HG03095 (cell line): ENCODE data around the gene CLHC1.
"Not testable (repeated sequence)": the region's sequence is repeated elsewhere in the genome, so short reads cannot be mapped to it uniquely, and the experiment has no call there.

Experiments used
- ATAC-seq: cut with Tn5 transposase; IDR thresholded peaks from one replicate; pipeline ENCODE4 v1.9.1; 2021; ENCODE audit warnings: moderate library complexity; ENCODE audit not compliant: unreplicated experiment

The CLHC1 gene

GRCh38 chr2:55154525-55155030 lies 77.5 kb downstream of the CLHC1 start:
- ATAC-seq = no peak

- no peak for ATAC-seq
Observed at GRCh38 chr2:55153584-55154299, 78.4 kb downstream of the CLHC1 start.

GRCh38 chr2:55152475-55153412 lies 79.3 kb downstream of the CLHC1 start:
- ATAC-seq = no peak

GRCh38 chr2:55151733-55152433 lies 80.2 kb downstream of the CLHC1 start:
- no peak for ATAC-seq

GRCh38 chr2:55150834-55151233 lies 81.3 kb downstream of the CLHC1 start:
- ATAC-seq = peak; percentile 87

GRCh38 chr2:55148269-55148668 lies 83.8 kb downstream of the CLHC1 start:
- ATAC-seq = no peak

GRCh38 chr2:55147531-55147930 lies 84.6 kb downstream of the CLHC1 start:
- ATAC-seq = no peak

- ATAC-seq = no peak
Observed at GRCh38 chr2:55147041-55147440, 85.1 kb downstream of the CLHC1 start.

- ATAC-seq = no peak
Observed at GRCh38 chr2:55146263-55146662, 85.8 kb downstream of the CLHC1 start.

GRCh38 chr2:55144922-55145820 lies 86.9 kb downstream of the CLHC1 start:
- no peak for ATAC-seq

GRCh38 chr2:55143706-55144105 lies 88.4 kb downstream of the CLHC1 start:
- ATAC-seq = not testable (repeated sequence)

- no peak for ATAC-seq
Observed at GRCh38 chr2:55142518-55142917, 89.6 kb downstream of the CLHC1 start.

GRCh38 chr2:55141572-55142413 lies 90.3 kb downstream of the CLHC1 start:
- ATAC-seq = no peak

GRCh38 chr2:55140316-55141219 lies 91.5 kb downstream of the CLHC1 start:
- no peak for ATAC-seq

- no peak for ATAC-seq
Observed at GRCh38 chr2:55139305-55139704, 92.8 kb downstream of the CLHC1 start.

- no peak for ATAC-seq
Observed at GRCh38 chr2:55138882-55139229, 93.2 kb downstream of the CLHC1 start.

- ATAC-seq = no peak
Observed at GRCh38 chr2:55138014-55138881, 93.8 kb downstream of the CLHC1 start.
